HepG2 (cell line): ENCODE results near the gene CYP4F12. TPM values are rescaled to one million over a fixed set of nuclear protein-coding genes. Genes with fewer than 3 reads are reported as not detected.
A peak's percentile ranks its signal among the peaks of the same experiment; 100 is the strongest.

Experiments
- BORCS8-MEF2B ChIP-seq: sonication (generic); formaldehyde crosslinking; IDR thresholded peaks from 2 replicates; pipeline ENCODE4 v1.8.0; 2022; ENCODE audit warnings: mild to moderate bottlenecking, missing genetic modification reagents
- GLMP ChIP-seq: sonication (generic); formaldehyde crosslinking; IDR thresholded peaks from 2 replicates; pipeline ENCODE4 v1.9.0; 2021; ENCODE audit warnings: missing genetic modification reagents, mild to moderate bottlenecking, borderline replicate concordance
- KLF16 ChIP-seq, 2 experiments: sonication (generic) in 1 of 2; formaldehyde crosslinking in 1 of 2; IDR thresholded peaks; 2 replicates each; pipeline versions ENCODE4 v1.6.1 to v1.8.0; 2016 to 2023; ENCODE audit warnings: missing genetic modification reagents in 2 of 2, missing compliant biosample characterization in 1 of 2
- RARA ChIP-seq: IDR thresholded peaks from 2 replicates; pipeline ENCODE4 v1.6.1; 2016; ENCODE audit warnings: missing genetic modification reagents, missing compliant biosample characterization
- SALL1 ChIP-seq: sonication (generic); formaldehyde crosslinking; IDR thresholded peaks from 2 replicates; pipeline ENCODE4 v1.8.0; 2022; ENCODE audit warnings: mild to moderate bottlenecking, missing genetic modification reagents
- TFE3 ChIP-seq: IDR thresholded peaks from 2 replicates; pipeline ENCODE4 v1.6.1; 2016
- ZBTB4 ChIP-seq: sonication (generic); formaldehyde crosslinking; IDR thresholded peaks from 2 replicates; pipeline ENCODE4 v1.4.0; 2020; ENCODE audit warnings: missing genetic modification reagents, mild to moderate bottlenecking, borderline replicate concordance
- ZFP36L1 ChIP-seq: sonication (generic); formaldehyde crosslinking; IDR thresholded peaks from 2 replicates; pipeline ENCODE4 v1.8.0; 2022; ENCODE audit warnings: mild to moderate bottlenecking, missing genetic modification reagents, moderate library complexity
- ZNF274 ChIP-seq: sonication (generic); formaldehyde crosslinking; IDR thresholded peaks from 2 replicates; pipeline ENCODE4 v1.5.1; 2020; ENCODE audit warnings: mild to moderate bottlenecking, missing genetic modification reagents
- ZNF281 ChIP-seq: sonication (generic); formaldehyde crosslinking; IDR thresholded peaks from 2 replicates; pipeline ENCODE4 v1.4.0; 2020; ENCODE audit warnings: missing genetic modification reagents, borderline replicate concordance
- ZNF282 ChIP-seq: fragments of 450-650 bp; IDR thresholded peaks from 2 replicates; pipeline ENCODE4 v1.6.1; 2018; ENCODE audit not compliant: partially characterized antibody
- ZNF660 ChIP-seq: sonication (generic); formaldehyde crosslinking; IDR thresholded peaks from 2 replicates; pipeline ENCODE4 v1.5.1; 2020; ENCODE audit warnings: mild to moderate bottlenecking, low read depth, missing genetic modification reagents, borderline replicate concordance
- ZNF704 ChIP-seq: sonication (generic); formaldehyde crosslinking; IDR thresholded peaks from 2 replicates; pipeline ENCODE4 v1.8.1; 2023; ENCODE audit warnings: mild to moderate bottlenecking, inconsistent platforms, moderate library complexity, missing genetic modification reagents, borderline replicate concordance
- polyA plus RNA-seq, 8 experiments: library from polyadenylated mRNA; depleted of rRNA in 3 of 8; stranded (reverse) in 7 of 8; unstranded in 1 of 8; fragments of >200 nt; fragmentation: Illumina TruSeq in 4 of 8; extraction: Trizol in 4 of 8; gene quantifications; 2 replicates each; pipeline versions ENCODE4 v1.2.1 to v1.2.3, GENCODE V29; 2011 to 2016; ENCODE audit warnings: low read depth in 4 of 8, missing spikeins in 1 of 8, mixed read lengths in 1 of 8; ENCODE audit not compliant: insufficient read depth in 1 of 8
- total RNA-seq, 5 experiments: library from RNA; depleted of rRNA; stranded (reverse); fragments of >200 nt; fragmentation: Illumina TruSeq; extraction: Trizol; gene quantifications; 2 replicates each; pipeline ENCODE4 v1.2.3, GENCODE V29; 2016; ENCODE audit warnings: low read depth in 1 of 5

Gene CYP4F12
- total and polyA plus RNA-seq, 2 of the 13 experiments (the other 11 are each of a cell fraction or from before 2014, with no cell fraction given): 29.9 to 30.8 TPM

GRCh38 chr19:15623711-15624318, 49.1 kb upstream of the CYP4F12 start (continued):
- TF ChIP-seq GLMP (CRISPR knock-in tag) (0 out of 2 replicates have a peak, but pooled peaks have one; percentile 51), SALL1 (CRISPR knock-in tag) (peak; percentile 85), ZFP36L1 (CRISPR knock-in tag) (0 out of 2 replicates have a peak, but pooled peaks have one; percentile 44), ZBTB4 (CRISPR knock-in tag) (no peak), ZNF281 (CRISPR knock-in tag) (0 out of 2 replicates have a peak, but pooled peaks have one; percentile 22), RARA (CRISPR knock-in tag) (peak; percentile 28; the same call in 1 of the 2 replicates), ZNF704 (CRISPR knock-in tag) (0 out of 2 replicates have a peak, but pooled peaks have one; percentile 31), ZNF274 (CRISPR knock-in tag) (0 out of 2 replicates have a peak, but pooled peaks have one; percentile 38), KLF16 (CRISPR knock-in tag; IDR thresholded peaks at IDR 0.05) (0 out of 4 replicates have a peak, but pooled peaks of 1 of the 2 experiments have one; percentile 45), BORCS8-MEF2B (CRISPR knock-in tag) (0 out of 2 replicates have a peak, but pooled peaks have one; percentile 35), TFE3 (CRISPR knock-in tag) (peak; percentile 46; the same call in 1 of the 2 replicates), ZNF282 (no peak), ZNF660 (CRISPR knock-in tag) (no peak)
